DND-41 (cell line): ENCODE results near the gene P3H3.

ENCODE experiments used
- ATAC-seq: fragments of 200-7000 bp; cut with Tn5 transposase; 3 replicates; pipeline ENCODE4 v1.9.1; 2021; ENCODE audit warnings: low read depth; ENCODE audit not compliant: insufficient read depth
- DNase-seq: peaks from one replicate; pipeline ENCODE4 v3.0.0-alpha.2; 2020
- H2AFZ ChIP-seq: 2 replicates; pipeline ENCODE4 v1.6.0; 2012; ENCODE audit warnings: low read depth, low read length
- H3K27ac ChIP-seq: 2 replicates; pipeline ENCODE4 v1.5.1; 2012; ENCODE audit warnings: low read length, inconsistent platforms
- H3K27me3 ChIP-seq: fragments of 200-600 bp; sonication (generic); 2 replicates; pipeline ENCODE4 v1.6.0; 2012; ENCODE audit warnings: low read length, mild to moderate bottlenecking, inconsistent platforms; ENCODE audit not compliant: insufficient read depth, poor library complexity
- H3K36me3 ChIP-seq: 2 replicates; pipeline ENCODE4 v1.5.1; 2012; ENCODE audit warnings: low read length, inconsistent platforms; ENCODE audit not compliant: insufficient read depth
- H3K4me1 ChIP-seq: 2 replicates; pipeline ENCODE4 v1.5.1; 2012; ENCODE audit warnings: mild to moderate bottlenecking, low read length; ENCODE audit not compliant: insufficient read depth
- H3K4me2 ChIP-seq: 2 replicates; pipeline ENCODE4 v1.6.0; 2012; ENCODE audit warnings: mild to moderate bottlenecking, moderate library complexity, low read length, inconsistent platforms; ENCODE audit not compliant: insufficient read depth
- H3K4me3 ChIP-seq, 2 experiments: fragments of 200-600 bp in 1 of 2; shearing (Covaris generic) in 1 of 2; 2 replicates each; pipeline ENCODE4 v1.5.1; 2012 to 2016; ENCODE audit warnings: inconsistent platforms in 2 of 2, low read length in 2 of 2, mild to moderate bottlenecking in 2 of 2, low read depth in 1 of 2, moderate library complexity in 1 of 2
- H3K79me2 ChIP-seq: 2 replicates; pipeline ENCODE4 v1.6.0; 2012; ENCODE audit warnings: low read length, inconsistent platforms; ENCODE audit not compliant: insufficient read depth
- H3K9ac ChIP-seq: 2 replicates; pipeline ENCODE4 v1.6.0; 2012; ENCODE audit warnings: low read depth, mild to moderate bottlenecking, inconsistent platforms, low read length, moderate library complexity
- H3K9me3 ChIP-seq: 2 replicates; pipeline ENCODE4 v1.5.1; 2012; ENCODE audit warnings: low read length, moderate library complexity, mild to moderate bottlenecking, inconsistent platforms; ENCODE audit not compliant: insufficient read depth, severe bottlenecking
- H4K20me1 ChIP-seq: 2 replicates; pipeline ENCODE4 v1.6.0; 2012; ENCODE audit warnings: low read length; ENCODE audit not compliant: insufficient read depth
- EZH2 ChIP-seq: IDR thresholded peaks from 3 replicates; pipeline ENCODE4 v1.6.1; 2012; ENCODE audit warnings: borderline replicate concordance, low read depth, mild to moderate bottlenecking, moderate library complexity, low read length, inconsistent platforms; ENCODE audit not compliant: severe bottlenecking
- TF ChIP-seq, protein P1 (sequence below): IDR thresholded peaks from 2 replicates; pipeline ENCODE4 v1.5.1; 2012; ENCODE audit warnings: borderline replicate concordance, low read length, moderate library complexity, mild to moderate bottlenecking; ENCODE audit not compliant: poor library complexity, severe bottlenecking; ENCODE audit errors: extremely low read depth

Gene P3H3

DNA sequence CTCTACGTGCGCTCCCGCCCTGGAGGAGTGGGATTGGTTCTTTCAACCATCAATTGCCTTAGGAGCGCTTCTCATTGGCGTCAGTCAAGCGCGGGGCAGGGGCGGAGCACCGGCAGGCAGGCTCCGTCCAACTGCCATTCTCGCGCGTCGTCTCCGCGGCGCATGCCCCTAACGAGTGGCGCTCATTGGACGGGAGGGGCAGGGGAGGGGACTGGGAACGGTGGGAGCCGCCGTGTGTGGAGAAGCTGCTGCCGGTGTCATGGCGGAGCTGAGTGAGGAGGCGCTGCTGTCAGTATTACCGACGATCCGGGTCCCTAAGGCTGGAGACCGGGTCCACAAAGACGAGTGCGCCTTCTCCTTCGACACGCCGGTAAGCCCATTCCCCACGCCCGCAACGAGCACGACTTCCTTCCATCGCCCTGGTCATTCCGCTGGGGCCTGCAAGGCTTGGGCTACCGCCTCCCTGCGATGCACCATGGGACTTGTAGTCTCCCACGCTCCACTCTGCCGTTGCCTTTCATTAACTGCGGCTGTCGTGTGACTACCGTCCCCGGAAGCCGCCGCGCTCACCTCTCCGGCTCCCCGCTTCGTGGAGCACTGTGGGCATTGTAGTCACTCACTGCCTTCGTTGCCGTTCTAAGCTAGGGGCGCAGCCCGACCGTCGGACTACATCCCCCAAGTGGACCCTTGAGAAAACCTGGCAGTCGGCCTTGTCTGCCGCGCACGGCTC, 23.9 kb downstream of the P3H3 start, which contains the start of gene USP5:
TSS of gene USP5 (plus strand) at position 230 of the 730 bp plus-strand sequence. CDS start at position 260, 30 bp downstream.
- Histone ChIP-seq H3K4me3 (peak within 1 kb of the TSS; percentile 73 to 87), H3K27me3 (no peaks in the 10 kb centered on the region), H2AFZ (peak within 1 kb of the TSS; percentile 92), H3K9ac (peak within 1 kb of the TSS; percentile 81), H3K27ac (peak within 1 kb of the TSS; percentile 99), H3K9me3 (no peaks in the 10 kb centered on the region), H3K4me2 (peak within 1 kb of the TSS; percentile 95), H3K36me3 (peaks cover 69% of the 10 kb centered on the region), H4K20me1 (peaks cover 32% of the 10 kb centered on the region), H3K79me2 (peaks cover 59% of the 10 kb centered on the region), H3K4me1 (peaks cover 37% of the 10 kb centered on the region)
- no peak for TF ChIP-seq EZH2
- TF ChIP-seq, protein P1, sequence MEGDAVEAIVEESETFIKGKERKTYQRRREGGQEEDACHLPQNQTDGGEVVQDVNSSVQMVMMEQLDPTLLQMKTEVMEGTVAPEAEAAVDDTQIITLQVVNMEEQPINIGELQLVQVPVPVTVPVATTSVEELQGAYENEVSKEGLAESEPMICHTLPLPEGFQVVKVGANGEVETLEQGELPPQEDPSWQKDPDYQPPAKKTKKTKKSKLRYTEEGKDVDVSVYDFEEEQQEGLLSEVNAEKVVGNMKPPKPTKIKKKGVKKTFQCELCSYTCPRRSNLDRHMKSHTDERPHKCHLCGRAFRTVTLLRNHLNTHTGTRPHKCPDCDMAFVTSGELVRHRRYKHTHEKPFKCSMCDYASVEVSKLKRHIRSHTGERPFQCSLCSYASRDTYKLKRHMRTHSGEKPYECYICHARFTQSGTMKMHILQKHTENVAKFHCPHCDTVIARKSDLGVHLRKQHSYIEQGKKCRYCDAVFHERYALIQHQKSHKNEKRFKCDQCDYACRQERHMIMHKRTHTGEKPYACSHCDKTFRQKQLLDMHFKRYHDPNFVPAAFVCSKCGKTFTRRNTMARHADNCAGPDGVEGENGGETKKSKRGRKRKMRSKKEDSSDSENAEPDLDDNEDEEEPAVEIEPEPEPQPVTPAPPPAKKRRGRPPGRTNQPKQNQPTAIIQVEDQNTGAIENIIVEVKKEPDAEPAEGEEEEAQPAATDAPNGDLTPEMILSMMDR: no peak
- ATAC-seq (peak; percentile 80), DNase-seq (peak; percentile 99)

DNA sequence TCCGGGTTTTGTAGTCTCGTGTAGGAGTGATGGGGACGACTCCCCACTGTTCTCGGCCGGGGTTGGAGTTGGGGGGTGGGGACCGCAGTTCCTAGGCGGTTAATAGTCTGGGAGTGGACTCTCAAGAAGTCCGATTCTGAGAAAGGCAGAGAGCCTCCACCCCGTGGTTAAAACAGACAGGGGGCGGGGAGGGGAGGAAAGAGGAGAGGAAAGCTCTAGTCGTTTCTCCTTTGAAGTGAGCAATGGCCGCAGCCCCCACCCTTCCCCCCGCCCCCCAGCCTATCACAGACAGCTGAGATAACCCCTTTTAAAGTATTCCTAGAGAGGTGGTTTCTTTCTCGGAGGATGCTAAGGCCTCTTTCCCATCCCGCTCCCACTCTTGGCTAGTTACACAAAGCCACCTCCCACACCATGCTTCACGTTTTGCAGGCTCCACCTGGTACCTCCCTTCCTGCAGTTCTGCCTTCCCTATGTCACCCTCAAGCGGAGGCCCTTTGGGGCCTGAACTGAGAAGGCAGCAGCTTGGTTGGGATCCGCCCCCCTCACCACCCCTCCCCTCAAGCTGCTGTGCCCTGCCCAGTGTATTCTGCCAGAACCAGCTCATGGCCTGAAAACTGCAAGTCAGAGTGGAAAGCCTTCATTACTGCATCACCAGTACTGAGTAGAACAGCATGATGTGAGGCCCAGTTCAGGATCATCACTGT, 24.6 kb downstream of the P3H3 start:
- peaks cover 59% of the 10 kb centered on the region for H3K79me2 ChIP-seq
- peaks cover 37% of the 10 kb centered on the region for H3K4me1 ChIP-seq
- peaks cover 32% of the 10 kb centered on the region for H4K20me1 ChIP-seq
- no peak for TF ChIP-seq EZH2
- TF ChIP-seq, protein P1: no peak
- ATAC-seq: no peak
- no peaks in the 10 kb centered on the region for H3K9me3 ChIP-seq
- peak overlapping the region; percentile 81 for H3K9ac ChIP-seq
- DNase-seq: peak; percentile 65
- peak overlapping the region; percentile 82 for H3K4me2 ChIP-seq
- peak overlapping the region; percentile 61 for H2AFZ ChIP-seq
- peak overlapping the region; percentile 74 for H3K27ac ChIP-seq
- no peaks in the 10 kb centered on the region for H3K27me3 ChIP-seq
- peak overlapping the region; percentile 51 to 87; a peak in 3 of 4 replicates for H3K4me3 ChIP-seq
- peaks cover 69% of the 10 kb centered on the region for H3K36me3 ChIP-seq

DNA sequence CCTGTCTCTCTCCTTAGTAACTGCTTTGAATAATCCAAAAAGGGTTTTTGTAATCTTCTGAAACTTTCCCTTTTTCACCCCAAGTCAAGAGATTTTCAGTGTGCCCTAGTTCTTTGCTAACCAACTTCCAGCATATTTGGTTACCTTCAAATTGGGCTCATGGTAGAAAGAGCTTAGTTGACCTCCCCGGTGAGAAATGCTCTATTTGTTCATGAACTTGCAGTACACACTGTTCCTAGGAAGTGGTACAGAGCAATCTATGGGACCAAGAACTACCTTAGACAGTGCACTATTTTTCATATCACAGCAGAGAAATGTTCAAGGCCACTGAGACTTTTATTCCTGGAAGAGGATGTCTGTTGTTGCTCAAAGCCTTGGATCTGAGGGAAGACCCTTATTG, 25.4 kb downstream of the P3H3 start:
- Histone ChIP-seq H3K27me3 (no peaks in the 10 kb centered on the region), H3K4me3 (peak overlapping the region in 1 of 2 experiments; percentile 87; a peak in 2 of 4 replicates), H3K9ac (peak overlapping the region; percentile 81), H3K27ac (peak overlapping the region; percentile 74; the same call in 1 of the 2 replicates), H4K20me1 (peaks cover 32% of the 10 kb centered on the region), H2AFZ (no peak overlapping the region), H3K4me2 (peak overlapping the region; percentile 82), H3K9me3 (no peaks in the 10 kb centered on the region), H3K79me2 (peaks cover 59% of the 10 kb centered on the region), H3K36me3 (peaks cover 69% of the 10 kb centered on the region), H3K4me1 (peaks cover 37% of the 10 kb centered on the region)
- TF ChIP-seq, protein P1: no peak
- TF ChIP-seq EZH2: no peak
- no peak for ATAC-seq
- DNase-seq: no peak
